K562 (cell line): ENCODE results near the gene NAPEPLD. TPM values are rescaled to one million over a fixed set of nuclear protein-coding genes. Genes with fewer than 3 reads are reported as not detected.
A peak's percentile ranks its signal among the peaks of the same experiment; 100 is the strongest.

Experiments
- ELF1 ChIP-seq: fragments of 200-800 bp; sonication (Bioruptor generic); IDR thresholded peaks from 2 replicates; pipeline ENCODE4 v1.6.1; 2016; ENCODE audit warnings: missing genetic modification characterization, missing compliant biosample characterization
- FOXK2 ChIP-seq, 2 experiments: fragments of 450-650 bp; IDR thresholded peaks in 1 of 2; conservative IDR thresholded peaks in 1 of 2; 2 replicates each; pipeline ENCODE4 v1.6.1; 2016; ENCODE audit warnings: low read depth in 2 of 2, mild to moderate bottlenecking in 1 of 2
- HDAC2 ChIP-seq: fragments of 450-650 bp; IDR thresholded peaks from 2 replicates; pipeline ENCODE4 v1.6.1; 2016; ENCODE audit warnings: mild to moderate bottlenecking
- HLTF ChIP-seq: fragments of 450-650 bp; IDR thresholded peaks from 2 replicates; pipeline ENCODE4 v1.6.1; 2016
- MCM7 ChIP-seq, 2 experiments: fragments of 450-650 bp; IDR thresholded peaks; 2 replicates each; pipeline ENCODE4 v1.6.1; 2016 to 2018
- PHTF2 ChIP-seq: fragments of 250-450 bp; sonication (Bioruptor Pico); IDR thresholded peaks from 2 replicates; pipeline ENCODE4 v1.5.0; 2021; ENCODE audit warnings: mild to moderate bottlenecking
- POLR2AphosphoS2 ChIP-seq: IDR thresholded peaks from 2 replicates; pipeline ENCODE4 v1.6.1; 2012; ENCODE audit warnings: low read length, improper control_type of control experiment
- TEAD4 ChIP-seq, 2 experiments: sonication (generic) in 1 of 2; formaldehyde crosslinking in 1 of 2; IDR thresholded peaks; 2 replicates each; pipeline versions ENCODE4 v1.6.1 to v1.8.0; 2012 to 2022; ENCODE audit warnings: borderline replicate concordance in 1 of 2, inconsistent platforms in 1 of 2, low read length in 1 of 2, mild to moderate bottlenecking in 1 of 2, missing genetic modification reagents in 1 of 2
- ZNF224 ChIP-seq: sonication (generic); formaldehyde crosslinking; IDR thresholded peaks from 2 replicates; pipeline ENCODE4 v1.8.0; 2022; ENCODE audit warnings: mild to moderate bottlenecking, missing genetic modification reagents
- ZNF436 ChIP-seq: fragments of 250-450, 450-650 bp; sonication (Bioruptor Pico); formaldehyde crosslinking; IDR thresholded peaks from 2 replicates; pipeline ENCODE4 v1.7.0; 2020; ENCODE audit warnings: mild to moderate bottlenecking
- ZNF445 ChIP-seq: fragments of 250-450 bp; sonication (Bioruptor Pico); IDR thresholded peaks from 2 replicates; pipeline ENCODE4 v1.4.0; 2020; ENCODE audit warnings: low read depth, mild to moderate bottlenecking, moderate library complexity
- ZNF695 ChIP-seq: fragments of 450-650 bp; formaldehyde crosslinking; IDR thresholded peaks from 2 replicates; pipeline ENCODE4 v1.4.0; 2020; ENCODE audit warnings: mild to moderate bottlenecking, moderate library complexity
- ZNF764 ChIP-seq: fragments of 250-450 bp; sonication (Bioruptor Pico); IDR thresholded peaks from 2 replicates; pipeline ENCODE4 v1.4.0; 2020; ENCODE audit warnings: low read depth, mild to moderate bottlenecking, moderate library complexity
- polyA plus RNA-seq, 8 experiments: library from polyadenylated mRNA; depleted of rRNA in 4 of 8; stranded (reverse) in 5 of 8; unstranded in 3 of 8; fragments of >200 nt; fragmentation: Nextera tagmentation in 2 of 8; fragmentation: Illumina TruSeq in 1 of 8; extraction: Ambion mirVana in 2 of 8; extraction: Trizol in 1 of 8; gene quantifications; 2 replicates each; pipeline versions ENCODE4 v1.2.1 to v1.2.3, GENCODE V29; 2011 to 2014; ENCODE audit warnings: inconsistent platforms in 1 of 8, missing spikeins in 1 of 8
- total RNA-seq, 7 experiments: library from RNA; depleted of rRNA in 6 of 7; stranded (reverse); fragments of >200 nt in 6 of 7; fragmentation: Illumina TruSeq in 2 of 7; extraction: Trizol in 2 of 7; gene quantifications; 2 replicates each; pipeline versions ENCODE4 v1.2.1 to v1.2.3, GENCODE V29; 2011 to 2021; ENCODE audit warnings: low replicate concordance in 1 of 7
- TF ChIP-seq, protein P1 (sequence below): fragments of 250-450 bp; sonication (Bioruptor Pico); IDR thresholded peaks from 2 replicates; pipeline ENCODE4 v1.5.0; 2020; ENCODE audit warnings: mild to moderate bottlenecking
- TF ChIP-seq, protein P2 (sequence below), 2 experiments: fragments of 450-650 bp in 1 of 2; IDR thresholded peaks; 2 replicates each; pipeline ENCODE4 v1.6.1; 2011 to 2017; ENCODE audit warnings: low read depth in 2 of 2, antibody characterized with exemption in 1 of 2, borderline replicate concordance in 1 of 2, low read length in 1 of 2, mild to moderate bottlenecking in 1 of 2, mixed read lengths in 1 of 2; ENCODE audit not compliant: control insufficient read depth in 1 of 2

Gene NAPEPLD
- total and polyA plus RNA-seq, 9 of the 15 experiments (the other 6 are each of a cell fraction or from before 2014, with no cell fraction given), result 3.2 to 11.0 (median 7.5) TPM

DNA sequence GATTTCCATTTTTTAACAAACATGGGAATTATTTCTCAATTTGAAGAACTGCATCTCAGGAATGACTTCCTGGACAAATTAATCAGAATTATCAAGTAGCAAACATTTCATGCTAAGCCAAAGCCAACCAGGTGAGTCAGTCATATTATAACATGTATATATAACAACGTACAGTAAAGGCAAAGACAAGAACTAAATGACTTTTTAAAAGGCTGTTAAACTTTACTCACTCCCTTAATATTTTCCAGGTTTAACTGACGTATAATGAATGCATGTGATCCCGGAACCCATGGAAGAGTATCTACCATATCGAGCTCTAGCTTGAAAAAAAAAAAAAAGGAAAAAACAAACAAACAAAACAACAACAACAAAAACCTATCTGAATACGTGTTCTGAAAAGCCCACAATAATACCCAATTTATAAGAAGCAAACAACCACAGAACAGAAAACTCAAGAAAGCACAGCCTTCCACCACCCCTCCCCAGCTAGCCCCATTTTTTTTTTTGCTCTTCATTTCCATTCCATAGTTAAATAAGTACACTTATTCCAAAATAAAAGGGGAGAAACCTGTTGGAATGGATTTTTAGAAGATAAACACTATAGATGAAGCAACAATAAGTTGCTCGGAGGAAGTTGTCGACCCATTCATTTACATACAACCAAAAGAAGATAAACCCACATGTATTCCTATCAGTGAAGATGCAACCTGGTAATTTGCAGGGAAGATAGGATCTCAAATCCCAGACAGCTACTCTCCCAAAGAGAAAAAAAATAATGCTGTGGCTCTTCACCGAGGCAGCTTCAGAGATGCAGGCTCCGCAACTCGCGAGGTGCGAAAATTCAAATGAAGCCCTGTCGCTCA lies 537 bp downstream of the NAPEPLD start (continued):
- TF ChIP-seq ZNF224 (CRISPR knock-in tag) (no peak), ZNF436 (CRISPR knock-in tag) (no peak), ZNF445 (no peak), TEAD4 (IDR thresholded peaks at IDR 0.05; ENCODE audit: low read length) (no peak; the same call in 1 of the 2 replicates), TEAD4 (CRISPR knock-in tag; IDR thresholded peaks at IDR 0.05; ENCODE audit: borderline replicate concordance) (no peak), HLTF (peak; percentile 41; the same call in 1 of the 2 replicates), HDAC2 (peak; percentile 69), PHTF2 (CRISPR knock-in tag) (no peak), ELF1 (tag) (no peak), POLR2AphosphoS2 (no peak), ZNF764 (no peak), FOXK2 (conservative IDR thresholded peaks at IDR 0.05 in 1 of 2, IDR thresholded peaks at IDR 0.05 in 1 of 2; ENCODE audit: low read depth in 2 of 2) (peak in 1 of 2 experiments; percentile 19; a peak in 1 of 4 replicates), MCM7 (IDR thresholded peaks at IDR 0.05) (0 out of 4 replicates have a peak, but pooled peaks of 1 of the 2 experiments have one; percentile 65), ZNF695 (CRISPR knock-in tag) (no peak)
- TF ChIP-seq, protein P1, sequence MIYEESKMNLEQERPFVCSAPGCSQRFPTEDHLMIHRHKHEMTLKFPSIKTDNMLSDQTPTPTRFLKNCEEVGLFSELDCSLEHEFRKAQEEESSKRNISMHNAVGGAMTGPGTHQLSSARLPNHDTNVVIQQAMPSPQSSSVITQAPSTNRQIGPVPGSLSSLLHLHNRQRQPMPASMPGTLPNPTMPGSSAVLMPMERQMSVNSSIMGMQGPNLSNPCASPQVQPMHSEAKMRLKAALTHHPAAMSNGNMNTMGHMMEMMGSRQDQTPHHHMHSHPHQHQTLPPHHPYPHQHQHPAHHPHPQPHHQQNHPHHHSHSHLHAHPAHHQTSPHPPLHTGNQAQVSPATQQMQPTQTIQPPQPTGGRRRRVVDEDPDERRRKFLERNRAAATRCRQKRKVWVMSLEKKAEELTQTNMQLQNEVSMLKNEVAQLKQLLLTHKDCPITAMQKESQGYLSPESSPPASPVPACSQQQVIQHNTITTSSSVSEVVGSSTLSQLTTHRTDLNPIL (CRISPR knock-in tag), result no peak
- TF ChIP-seq, protein P2, sequence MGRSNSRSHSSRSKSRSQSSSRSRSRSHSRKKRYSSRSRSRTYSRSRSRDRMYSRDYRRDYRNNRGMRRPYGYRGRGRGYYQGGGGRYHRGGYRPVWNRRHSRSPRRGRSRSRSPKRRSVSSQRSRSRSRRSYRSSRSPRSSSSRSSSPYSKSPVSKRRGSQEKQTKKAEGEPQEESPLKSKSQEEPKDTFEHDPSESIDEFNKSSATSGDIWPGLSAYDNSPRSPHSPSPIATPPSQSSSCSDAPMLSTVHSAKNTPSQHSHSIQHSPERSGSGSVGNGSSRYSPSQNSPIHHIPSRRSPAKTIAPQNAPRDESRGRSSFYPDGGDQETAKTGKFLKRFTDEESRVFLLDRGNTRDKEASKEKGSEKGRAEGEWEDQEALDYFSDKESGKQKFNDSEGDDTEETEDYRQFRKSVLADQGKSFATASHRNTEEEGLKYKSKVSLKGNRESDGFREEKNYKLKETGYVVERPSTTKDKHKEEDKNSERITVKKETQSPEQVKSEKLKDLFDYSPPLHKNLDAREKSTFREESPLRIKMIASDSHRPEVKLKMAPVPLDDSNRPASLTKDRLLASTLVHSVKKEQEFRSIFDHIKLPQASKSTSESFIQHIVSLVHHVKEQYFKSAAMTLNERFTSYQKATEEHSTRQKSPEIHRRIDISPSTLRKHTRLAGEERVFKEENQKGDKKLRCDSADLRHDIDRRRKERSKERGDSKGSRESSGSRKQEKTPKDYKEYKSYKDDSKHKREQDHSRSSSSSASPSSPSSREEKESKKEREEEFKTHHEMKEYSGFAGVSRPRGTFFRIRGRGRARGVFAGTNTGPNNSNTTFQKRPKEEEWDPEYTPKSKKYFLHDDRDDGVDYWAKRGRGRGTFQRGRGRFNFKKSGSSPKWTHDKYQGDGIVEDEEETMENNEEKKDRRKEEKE (IDR thresholded peaks at IDR 0.05; ENCODE audit: borderline replicate concordance in 1 of 2, control insufficient read depth in 1 of 2, low read depth in 2 of 2, low read length in 1 of 2), result 0 out of 4 replicates have a peak, but pooled peaks of 1 of the 2 experiments have one; percentile 22
